Central memory CD8-positive, alpha-beta T cell (primary cell): Measurements from ENCODE around the gene JOSD2.
A peak's percentile ranks its signal among the peaks of the same experiment; 100 is the strongest.

Experiments
- ATAC-seq: fragments of 150-1000 bp; cut with Tn5 transposase; replicated peaks from 2 replicates; pipeline ENCODE4 v1.10.0; 2022; ENCODE audit warnings: mild to moderate bottlenecking, moderate FRiP score, moderate number of reproducible peaks; ENCODE audit not compliant: poor library complexity, severe bottlenecking; ENCODE audit errors: extremely low read depth
- DNase-seq, 2 donors: peaks; one replicate each; pipeline ENCODE4 v3.0.0; 2021; ENCODE audit warnings: low spot score in 2 of 2
- H3K27ac Mint-ChIP-seq: one replicate; pipeline ENCODE4 v1.8.0; 2022; ENCODE audit warnings: low read depth, mild to moderate bottlenecking, moderate library complexity, mixed read lengths
- H3K27me3 Mint-ChIP-seq: one replicate; pipeline ENCODE4 v1.8.0; 2022; ENCODE audit warnings: mixed read lengths
- H3K36me3 Mint-ChIP-seq: one replicate; pipeline ENCODE4 v1.8.0; 2022; ENCODE audit warnings: mild to moderate bottlenecking, moderate library complexity, mixed read lengths; ENCODE audit not compliant: insufficient read depth
- H3K4me1 Mint-ChIP-seq: one replicate; pipeline ENCODE4 v1.8.0; 2022; ENCODE audit warnings: mixed read lengths
- H3K4me3 Mint-ChIP-seq: one replicate; pipeline ENCODE4 v1.8.0; 2022; ENCODE audit warnings: mild to moderate bottlenecking, moderate library complexity, mixed read lengths
- H3K9me3 Mint-ChIP-seq: one replicate; pipeline ENCODE4 v1.8.0; 2022; ENCODE audit warnings: mixed read lengths

Gene JOSD2

DNA sequence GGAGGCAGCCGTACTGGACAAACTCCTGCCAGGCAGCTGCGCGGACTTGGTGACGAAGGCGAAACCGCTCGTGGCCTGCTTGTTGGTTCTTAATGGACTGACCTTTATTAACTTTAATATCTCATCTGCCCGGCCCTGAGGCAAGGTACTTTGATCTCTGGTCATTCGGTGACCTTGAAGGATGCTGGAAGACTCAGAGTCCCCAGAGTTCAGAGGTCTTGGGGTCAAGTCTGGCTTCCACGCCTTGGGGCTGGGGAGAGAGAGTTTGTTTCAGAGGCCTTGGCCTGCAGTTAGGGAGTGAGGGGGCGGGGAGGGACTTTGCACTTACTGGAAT, 44.3 kb downstream of the JOSD2 start:
- Mint-ChIP-seq H3K27ac (no peak overlapping the region), H3K27me3 (peaks cover 22% of the 10 kb centered on the region), H3K4me3 (no peak overlapping the region), H3K4me1 (no peaks in the 10 kb centered on the region), H3K9me3 (no peaks in the 10 kb centered on the region), H3K36me3 (no peaks in the 10 kb centered on the region)
- DNase-seq, result no peak
- no peak for ATAC-seq

DNA sequence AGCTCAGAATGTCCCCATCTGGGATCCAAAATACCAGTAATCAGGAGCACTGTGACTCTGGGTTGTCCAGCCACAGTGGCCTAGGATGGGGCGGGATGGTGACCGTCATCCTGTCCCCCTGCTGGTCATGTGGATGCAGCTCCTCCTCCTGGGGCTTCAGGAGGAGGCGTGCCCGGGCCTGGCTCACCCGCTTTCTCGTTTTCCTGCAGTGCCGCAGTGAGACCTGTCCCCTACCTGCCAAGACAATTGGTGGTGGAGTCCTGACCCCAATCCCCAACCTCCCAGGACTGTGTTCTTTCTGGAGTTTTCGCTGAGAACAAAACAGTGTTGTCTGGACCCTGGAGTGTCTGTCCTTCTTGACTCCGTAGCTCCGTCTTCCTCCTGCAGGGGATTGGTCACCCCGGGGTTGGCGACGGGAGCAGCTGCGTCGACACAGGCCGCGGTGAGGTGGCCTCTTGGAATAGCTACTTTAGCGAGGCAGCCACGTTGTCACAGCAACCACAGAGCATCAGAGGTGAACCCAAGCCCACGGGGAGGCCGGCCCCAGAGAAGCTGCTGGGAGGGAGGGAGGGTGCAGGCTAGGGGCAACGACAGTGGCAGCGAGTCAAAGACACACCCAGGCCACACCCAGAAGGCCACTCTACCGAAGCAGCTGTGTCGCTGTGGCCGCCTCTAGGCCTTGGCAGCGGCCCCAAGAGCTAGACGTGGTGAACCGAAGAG, 44.8 kb downstream of the JOSD2 start:
- DNase-seq (no peak), ATAC-seq (no peak)
- Mint-ChIP-seq H3K36me3 (no peaks in the 10 kb centered on the region), H3K27me3 (peaks cover 22% of the 10 kb centered on the region), H3K9me3 (no peaks in the 10 kb centered on the region), H3K27ac (no peak overlapping the region), H3K4me1 (peaks cover 4% of the 10 kb centered on the region), H3K4me3 (no peak overlapping the region)

DNA sequence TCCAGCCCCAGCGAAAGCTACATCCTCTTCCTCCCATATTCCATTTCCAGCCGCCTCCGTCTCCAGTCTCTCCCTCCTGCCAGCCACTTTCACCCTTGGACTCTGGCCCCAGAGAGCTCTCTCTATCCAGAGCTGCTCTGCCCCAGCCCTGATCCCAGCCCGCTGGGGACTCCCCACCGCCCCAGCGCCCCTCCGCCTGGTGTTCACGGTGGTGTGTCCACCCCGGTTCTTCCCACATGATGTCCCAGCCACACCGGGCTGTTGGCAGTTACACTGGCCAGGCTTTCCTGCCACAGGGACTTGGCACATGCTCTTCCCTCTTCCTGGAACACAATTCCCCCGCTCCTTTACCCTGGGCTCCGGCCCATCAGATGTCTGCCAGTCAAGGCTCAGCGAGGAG, 46.0 kb downstream of the JOSD2 start:
- peaks cover 5% of the 10 kb centered on the region for H3K4me1 Mint-ChIP-seq
- no peak for DNase-seq
- no peak overlapping the region for H3K27ac Mint-ChIP-seq
- ATAC-seq, result no peak
- no peaks in the 10 kb centered on the region for H3K36me3 Mint-ChIP-seq
- no peaks in the 10 kb centered on the region for H3K9me3 Mint-ChIP-seq
- peaks cover 22% of the 10 kb centered on the region for H3K27me3 Mint-ChIP-seq
- no peak overlapping the region for H3K4me3 Mint-ChIP-seq

DNA sequence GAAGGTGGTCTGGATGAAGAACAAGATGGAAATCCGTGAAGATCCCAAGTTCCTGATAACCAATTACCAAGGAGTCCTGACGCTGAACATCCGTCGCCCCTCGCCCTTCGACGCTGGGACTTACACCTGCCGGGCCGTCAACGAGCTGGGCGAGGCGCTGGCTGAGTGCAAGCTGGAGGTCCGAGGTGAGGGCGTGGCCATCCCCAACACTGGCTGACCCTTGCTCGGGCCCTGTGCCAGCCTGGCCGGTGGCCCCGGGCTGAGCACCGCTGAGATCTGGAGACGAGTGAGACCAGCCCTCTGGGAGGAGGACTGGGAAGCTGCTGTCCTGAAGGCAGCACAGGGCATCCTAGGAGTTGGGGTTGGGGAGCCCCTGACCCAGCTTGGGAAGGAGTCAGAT, 46.6 kb downstream of the JOSD2 start:
- H3K36me3 Mint-ChIP-seq, result no peaks in the 10 kb centered on the region
- ATAC-seq (no peak), DNase-seq (no peak)
- no peak overlapping the region for H3K27ac Mint-ChIP-seq
- H3K4me3 Mint-ChIP-seq, result no peak overlapping the region
- peaks cover 20% of the 10 kb centered on the region for H3K27me3 Mint-ChIP-seq
- H3K9me3 Mint-ChIP-seq, result no peaks in the 10 kb centered on the region
- peaks cover 5% of the 10 kb centered on the region for H3K4me1 Mint-ChIP-seq

DNA sequence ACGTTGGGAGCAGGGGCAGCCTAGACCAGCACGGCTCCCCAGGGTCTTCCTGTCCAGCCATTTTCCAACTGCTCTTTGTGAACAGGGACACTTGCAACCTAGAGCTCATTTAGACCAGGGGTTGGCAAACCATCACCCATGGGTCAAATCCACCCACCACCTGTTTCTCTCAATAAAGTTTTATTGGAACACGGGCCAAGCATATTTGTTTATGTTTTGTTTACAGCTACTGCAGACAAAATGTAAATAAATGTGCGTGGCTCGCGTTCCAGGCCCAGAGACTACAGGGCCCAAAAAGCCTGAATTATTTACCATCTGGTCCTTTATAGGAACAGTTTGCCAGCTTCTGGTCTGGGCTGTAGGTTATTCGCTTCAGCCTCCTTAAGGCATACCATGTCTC, 48.0 kb downstream of the JOSD2 start:
- no peak for ATAC-seq
- DNase-seq, result no peak
- H3K4me3 Mint-ChIP-seq, result no peak overlapping the region
- H3K27me3 Mint-ChIP-seq, result peaks cover 6% of the 10 kb centered on the region
- H3K4me1 Mint-ChIP-seq, result peaks cover 5% of the 10 kb centered on the region
- no peak overlapping the region for H3K27ac Mint-ChIP-seq
- no peaks in the 10 kb centered on the region for H3K36me3 Mint-ChIP-seq
- no peaks in the 10 kb centered on the region for H3K9me3 Mint-ChIP-seq

DNA sequence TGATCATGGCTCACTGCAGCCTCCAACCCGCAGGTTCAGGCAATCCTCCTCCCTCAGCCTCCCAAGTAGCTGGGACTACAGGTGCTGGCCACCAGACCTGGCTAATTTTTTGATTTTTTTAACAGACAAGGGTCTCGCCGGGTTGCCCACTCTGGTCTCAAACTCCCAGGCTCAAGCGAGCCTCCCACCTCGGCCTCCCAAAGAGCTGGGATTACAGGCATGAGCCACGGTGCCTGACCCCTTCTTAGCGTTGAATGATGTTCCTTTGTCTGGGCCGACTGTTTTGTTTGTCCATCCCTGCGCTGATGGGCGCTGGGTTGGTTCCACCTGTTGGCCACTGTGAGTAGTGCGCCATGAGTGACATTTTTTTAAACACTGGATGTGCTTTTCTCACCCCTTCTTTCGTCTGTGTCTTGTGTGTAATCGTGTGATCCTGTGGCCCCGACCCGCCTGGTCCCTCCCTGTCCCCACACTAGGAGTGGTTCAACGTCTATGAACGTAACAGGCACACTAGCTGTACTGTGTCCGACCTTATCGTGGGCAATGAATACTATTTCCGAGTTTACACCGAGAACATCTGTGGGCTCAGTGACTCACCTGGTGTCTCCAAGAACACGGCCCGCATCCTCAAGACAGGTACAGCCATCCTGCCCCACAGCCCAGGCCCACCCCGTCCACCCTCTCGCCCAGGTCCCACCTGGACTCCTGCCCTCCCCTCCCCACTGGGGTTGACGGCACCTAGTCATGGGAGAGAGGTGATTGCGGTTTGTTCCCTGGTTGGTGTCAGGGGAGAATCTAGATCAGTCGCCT, 49.7 kb downstream of the JOSD2 start:
- DNase-seq, result peak; percentile 28 to 40
- no peak overlapping the region for H3K4me3 Mint-ChIP-seq
- no peaks in the 10 kb centered on the region for H3K9me3 Mint-ChIP-seq
- H3K4me1 Mint-ChIP-seq, result peaks cover 5% of the 10 kb centered on the region
- H3K27me3 Mint-ChIP-seq, result peaks cover 14% of the 10 kb centered on the region
- H3K27ac Mint-ChIP-seq, result no peak overlapping the region
- peak; percentile 62 for ATAC-seq
- peaks cover 2% of the 10 kb centered on the region for H3K36me3 Mint-ChIP-seq

DNA sequence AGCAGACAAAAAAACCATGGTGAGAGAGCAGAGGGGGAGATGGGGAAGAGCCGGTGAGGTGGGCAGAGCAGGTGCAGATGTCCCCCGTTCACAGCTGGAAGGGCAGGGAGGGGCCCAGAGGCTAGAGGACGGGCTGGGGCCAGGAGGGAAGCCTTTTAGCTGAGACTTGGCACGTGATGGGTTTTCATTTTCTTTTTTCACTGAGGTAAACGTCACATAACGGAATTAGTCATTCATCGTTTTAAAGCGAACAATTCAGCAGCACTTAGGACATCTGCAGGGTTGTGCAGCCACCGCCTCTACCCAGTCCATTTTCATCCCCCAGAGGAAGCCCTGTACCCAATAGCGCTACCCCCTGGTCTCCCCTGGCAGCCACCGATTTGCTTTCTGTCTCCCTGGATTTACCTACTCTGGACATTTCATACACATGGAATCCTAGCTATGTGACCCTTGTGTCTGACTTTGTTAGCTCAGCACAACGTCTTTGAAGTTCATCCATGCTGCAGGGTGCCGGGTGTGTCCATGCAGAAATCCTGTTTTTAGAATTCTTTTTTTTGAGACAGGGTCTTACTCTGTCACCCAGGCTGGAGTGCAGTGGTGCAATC, 50.7 kb downstream of the JOSD2 start:
- ATAC-seq (no peak), DNase-seq (no peak)
- Mint-ChIP-seq H3K27me3 (peaks cover 15% of the 10 kb centered on the region), H3K9me3 (no peaks in the 10 kb centered on the region), H3K36me3 (peaks cover 2% of the 10 kb centered on the region), H3K4me3 (no peak overlapping the region), H3K27ac (no peak overlapping the region), H3K4me1 (peaks cover 5% of the 10 kb centered on the region)

DNA sequence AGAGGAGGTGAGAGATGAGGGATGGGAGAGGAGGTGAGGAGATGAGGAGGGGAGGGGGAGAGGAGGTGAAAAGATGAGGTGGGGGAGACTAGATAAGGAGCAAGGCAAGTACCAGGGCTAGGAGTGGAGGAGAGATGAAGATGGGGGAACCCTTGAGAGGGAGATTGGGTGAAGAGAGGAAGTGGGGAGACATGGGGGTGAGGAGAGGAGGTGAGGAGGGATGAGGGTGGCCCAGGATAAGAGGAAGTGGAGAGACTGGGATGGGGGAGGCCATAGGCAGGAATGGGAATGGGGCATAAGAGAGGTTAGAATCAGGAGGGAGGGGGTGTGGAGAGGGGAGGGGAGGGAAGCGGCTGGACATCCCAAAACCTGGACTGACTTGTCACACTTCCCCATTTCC, 51.4 kb downstream of the JOSD2 start:
- H3K27me3 Mint-ChIP-seq, result peaks cover 15% of the 10 kb centered on the region
- H3K4me1 Mint-ChIP-seq, result peaks cover 5% of the 10 kb centered on the region
- DNase-seq (no peak), ATAC-seq (no peak)
- H3K9me3 Mint-ChIP-seq, result no peaks in the 10 kb centered on the region
- H3K4me3 Mint-ChIP-seq, result no peak overlapping the region
- H3K27ac Mint-ChIP-seq, result no peak overlapping the region
- H3K36me3 Mint-ChIP-seq, result peaks cover 2% of the 10 kb centered on the region

DNA sequence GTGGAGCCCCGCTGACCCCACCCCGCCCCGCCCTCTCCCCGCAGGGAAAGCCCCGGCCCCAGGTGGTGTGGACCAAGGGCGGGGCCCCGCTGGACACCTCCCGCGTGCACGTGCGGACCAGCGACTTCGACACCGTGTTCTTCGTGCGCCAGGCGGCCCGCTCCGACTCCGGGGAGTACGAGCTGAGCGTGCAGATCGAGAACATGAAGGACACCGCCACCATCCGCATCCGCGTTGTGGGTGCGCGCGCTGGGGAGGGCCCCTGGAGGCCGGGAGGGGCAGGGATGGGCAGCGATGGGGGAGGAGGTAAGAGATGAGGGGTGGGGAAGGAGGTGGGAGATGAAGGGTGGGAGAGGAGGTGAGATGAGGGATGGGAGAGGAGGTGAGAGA, 51.9 kb downstream of the JOSD2 start:
- peaks cover 15% of the 10 kb centered on the region for H3K27me3 Mint-ChIP-seq
- ATAC-seq, result no peak
- H3K36me3 Mint-ChIP-seq, result peaks cover 2% of the 10 kb centered on the region
- H3K9me3 Mint-ChIP-seq, result no peaks in the 10 kb centered on the region
- H3K4me1 Mint-ChIP-seq, result peaks cover 5% of the 10 kb centered on the region
- no peak overlapping the region for H3K4me3 Mint-ChIP-seq
- no peak for DNase-seq
- no peak overlapping the region for H3K27ac Mint-ChIP-seq

DNA sequence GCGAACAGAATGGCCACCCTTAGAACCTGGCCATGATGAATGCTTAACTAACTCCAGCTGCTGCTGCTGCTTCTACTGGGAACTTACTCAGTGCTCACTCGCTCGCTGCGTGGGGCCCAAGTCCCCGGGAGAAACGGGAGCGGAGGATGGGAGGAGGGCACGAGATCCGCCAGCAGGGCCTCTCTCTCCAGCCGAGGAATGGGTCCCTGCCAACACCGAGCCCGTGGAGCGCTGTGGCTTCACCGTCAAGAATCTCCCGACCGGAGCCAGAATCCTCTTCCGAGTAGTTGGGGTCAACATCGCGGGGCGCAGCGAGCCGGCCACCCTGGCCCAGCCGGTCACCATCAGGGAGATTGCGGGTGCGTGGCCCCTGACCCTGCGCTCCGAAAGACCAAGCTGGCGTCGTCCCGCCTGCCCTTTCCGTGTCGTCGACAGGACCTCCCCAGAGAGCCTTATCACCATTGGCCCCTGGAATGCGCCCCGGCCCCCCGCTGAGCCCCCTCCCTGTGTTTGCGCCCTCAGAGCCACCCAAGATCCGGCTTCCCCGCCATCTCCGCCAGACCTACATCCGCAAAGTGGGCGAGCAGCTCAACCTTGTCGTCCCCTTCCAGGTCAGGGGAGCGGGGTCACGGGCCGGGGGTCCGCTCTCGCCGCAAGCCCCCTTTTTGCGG, 52.5 kb downstream of the JOSD2 start:
- Mint-ChIP-seq H3K36me3 (peaks cover 2% of the 10 kb centered on the region), H3K27ac (no peak overlapping the region), H3K4me1 (peaks cover 5% of the 10 kb centered on the region), H3K27me3 (peaks cover 15% of the 10 kb centered on the region), H3K4me3 (no peak overlapping the region), H3K9me3 (no peaks in the 10 kb centered on the region)
- DNase-seq, result no peak
- ATAC-seq, result no peak

DNA sequence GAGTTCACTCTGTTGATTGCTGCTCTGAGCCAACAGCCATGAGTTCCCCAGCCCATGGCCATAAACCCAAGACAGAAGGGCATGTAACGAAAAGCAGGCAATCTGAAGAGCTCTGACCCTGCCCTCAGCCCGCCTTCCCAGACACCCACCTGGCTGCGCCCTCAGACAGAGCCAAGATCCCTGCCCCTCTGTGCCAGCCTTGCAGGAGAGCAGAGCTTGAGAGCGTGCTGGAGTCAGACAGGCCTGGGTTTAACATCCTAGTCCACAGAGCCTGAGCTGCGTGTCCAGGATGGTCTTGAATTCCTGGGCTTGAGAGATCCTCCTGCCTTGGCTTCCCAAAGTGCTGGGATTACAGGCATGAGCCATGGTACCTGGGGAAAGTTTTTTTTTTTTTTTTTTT, 53.7 kb downstream of the JOSD2 start:
- Mint-ChIP-seq H3K4me3 (no peak overlapping the region), H3K36me3 (peaks cover 2% of the 10 kb centered on the region), H3K4me1 (peaks cover 5% of the 10 kb centered on the region), H3K27me3 (peaks cover 25% of the 10 kb centered on the region), H3K9me3 (no peaks in the 10 kb centered on the region), H3K27ac (no peak overlapping the region)
- ATAC-seq, result no peak
- DNase-seq, result no peak
